HG02840 (cell line): ENCODE data around the gene PHF14.
"Not testable (repeated sequence)": the region's sequence is repeated elsewhere in the genome, so short reads cannot be mapped to it uniquely, and the experiment has no call there.

Experiments
- ATAC-seq: cut with Tn5 transposase; IDR thresholded peaks from one replicate; pipeline ENCODE4 v1.9.1; 2021; ENCODE audit warnings: mild to moderate bottlenecking, moderate library complexity, moderate number of reproducible peaks; ENCODE audit not compliant: unreplicated experiment, low FRiP score

PHF14 gene

DNA sequence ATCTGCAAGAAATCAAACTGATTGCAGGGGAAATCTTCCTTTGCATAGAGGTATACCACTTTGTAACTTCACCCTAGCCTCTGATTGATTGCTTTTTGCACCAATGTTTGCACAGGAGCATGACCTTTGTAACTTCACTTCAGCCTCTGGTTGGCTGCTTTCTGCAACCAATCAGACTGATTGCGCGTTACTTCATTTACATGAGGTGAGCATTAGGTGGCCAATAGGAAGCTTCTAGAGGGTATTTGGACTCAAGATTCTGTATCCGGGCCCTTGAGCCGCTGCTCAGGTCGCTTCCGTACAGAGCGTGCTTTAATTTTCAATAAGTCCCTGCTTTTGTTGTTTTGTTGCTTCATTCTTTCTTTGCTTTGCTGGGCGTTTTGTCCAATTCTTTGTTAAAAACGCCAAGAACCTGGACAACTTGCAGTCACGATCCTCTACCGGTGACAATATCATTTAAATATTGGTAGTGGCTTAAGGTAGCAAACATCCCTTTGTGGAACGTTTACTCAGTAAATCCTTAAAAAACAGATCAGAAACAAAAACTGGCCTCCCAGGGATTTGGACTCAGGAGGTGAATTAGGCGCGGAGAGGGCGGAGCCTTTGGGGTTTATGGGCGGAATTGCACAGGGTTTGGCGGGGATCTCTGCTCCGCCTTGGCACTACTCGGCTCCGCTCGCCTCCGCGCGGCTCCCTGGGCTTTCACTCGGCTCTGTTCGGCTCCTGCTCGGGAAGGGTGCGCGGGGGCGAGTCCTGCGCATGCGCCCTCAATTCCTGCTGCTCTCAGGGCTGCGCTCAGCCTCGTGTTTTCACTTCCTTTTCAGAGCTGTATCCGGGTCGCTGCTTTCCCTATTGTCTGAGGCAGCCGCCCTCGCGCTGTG, at the start of gene PHF14:
Gene PHF14 (plus strand): TSS at position 812 of the 881 bp plus-strand sequence. CDS start 452 bp downstream, outside the sequence.
- peak; percentile 98 for ATAC-seq

- no peak for ATAC-seq
These were observed 49.3 kb upstream of the PHF14 start for GRCh38 chr7:10924370-10924769.

DNA sequence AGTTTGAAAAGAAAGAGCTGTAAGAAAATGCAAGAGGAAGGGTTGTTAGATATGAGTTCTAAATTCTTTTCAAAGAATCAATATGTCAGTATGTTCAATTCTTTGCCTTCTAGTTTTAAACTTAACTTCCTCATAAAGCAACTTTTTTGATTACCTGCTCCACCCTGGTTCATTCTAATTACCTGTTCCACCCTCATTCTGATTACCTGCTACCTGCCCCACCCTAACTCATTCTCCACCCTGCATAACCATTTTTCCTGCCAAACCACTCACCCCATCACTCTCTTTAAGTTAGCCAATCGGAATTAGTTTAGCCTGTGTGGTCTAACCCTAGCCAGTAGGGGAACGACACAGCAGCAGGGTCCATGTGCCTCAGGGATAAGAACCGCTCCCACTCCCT, 45.5 kb upstream of the PHF14 start:
- not testable (repeated sequence) for ATAC-seq

GRCh38 chr7:10930551-10930950, 43.1 kb upstream of the PHF14 start:
- ATAC-seq = no peak

DNA sequence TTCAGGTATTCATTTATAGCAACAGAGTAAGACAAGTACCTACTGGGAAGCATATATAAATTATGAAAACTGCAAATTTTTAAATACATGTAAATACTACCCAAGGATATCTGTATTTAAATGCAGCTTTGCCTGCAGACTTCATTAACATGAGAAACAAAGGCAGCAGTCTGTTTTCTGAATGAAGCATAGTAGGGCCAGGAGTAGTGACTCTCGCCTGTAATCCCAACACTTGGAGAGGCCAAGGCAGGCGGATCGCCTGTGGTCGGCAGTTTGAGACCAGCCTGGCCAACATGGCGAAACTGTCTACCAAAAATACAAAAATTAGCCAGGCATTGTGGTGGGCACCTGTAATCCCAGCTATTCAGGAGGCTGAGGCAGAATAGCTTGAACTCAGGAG, 42.5 kb upstream of the PHF14 start:
- no peak for ATAC-seq

DNA sequence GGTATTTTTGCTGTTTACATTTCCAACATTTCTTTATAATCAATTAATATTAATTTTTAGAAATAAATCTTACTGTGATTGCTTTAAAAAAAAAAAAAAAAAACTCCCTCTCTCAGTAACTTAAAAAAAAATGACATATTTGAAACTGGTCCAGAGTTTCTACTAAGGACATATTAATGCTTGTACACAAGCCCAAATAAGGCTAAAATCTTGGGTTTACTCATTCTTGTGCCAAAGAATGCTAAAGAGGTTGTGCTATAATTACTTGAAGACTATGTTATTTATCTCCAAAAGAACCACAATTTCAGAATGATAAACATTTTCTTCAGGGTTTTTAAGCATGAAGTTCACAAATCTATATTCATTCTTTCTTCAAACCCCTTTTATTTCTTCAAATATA, 39.4 kb upstream of the PHF14 start:
- ATAC-seq = no peak

GRCh38 chr7:10939237-10939910, 34.3 kb upstream of the PHF14 start:
- ATAC-seq = peak; percentile 0

- peak; percentile 90 for ATAC-seq
These were observed 33.6 kb upstream of the PHF14 start for GRCh38 chr7:10939911-10940703.

- ATAC-seq = no peak
These were observed 32.8 kb upstream of the PHF14 start for GRCh38 chr7:10940704-10941355.

DNA sequence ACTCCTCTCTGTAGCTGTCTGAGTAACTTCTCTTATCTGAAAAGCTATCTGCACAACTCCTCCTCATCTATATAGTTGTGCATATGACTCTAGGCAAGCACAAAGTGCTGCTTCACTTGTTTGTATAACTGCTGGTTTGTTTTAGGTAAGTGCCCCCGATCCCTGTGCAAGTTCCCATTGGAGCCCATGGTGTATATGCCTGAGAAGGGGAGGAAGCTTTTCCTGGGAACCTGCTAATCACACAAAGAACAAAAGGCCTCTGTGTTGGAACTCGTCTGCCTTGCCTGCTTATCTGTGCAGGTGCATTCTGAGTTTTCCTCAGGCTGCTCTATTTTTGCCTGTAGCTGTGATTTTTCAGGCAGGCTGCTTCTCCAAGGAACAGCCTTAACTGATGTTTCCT, 23.2 kb upstream of the PHF14 start:
- ATAC-seq = no peak

- not testable (repeated sequence) for ATAC-seq
These were observed 22.6 kb upstream of the PHF14 start for GRCh38 chr7:10950974-10951578.

- no peak for ATAC-seq
These were observed 21.1 kb upstream of the PHF14 start for GRCh38 chr7:10952588-10952987.

- not testable (repeated sequence) for ATAC-seq
These were observed 20.5 kb upstream of the PHF14 start for GRCh38 chr7:10953078-10953750.

GRCh38 chr7:10956528-10956927, 17.1 kb upstream of the PHF14 start:
- no peak for ATAC-seq

GRCh38 chr7:10960242-10960641, 13.4 kb upstream of the PHF14 start:
- ATAC-seq = not testable (repeated sequence)

DNA sequence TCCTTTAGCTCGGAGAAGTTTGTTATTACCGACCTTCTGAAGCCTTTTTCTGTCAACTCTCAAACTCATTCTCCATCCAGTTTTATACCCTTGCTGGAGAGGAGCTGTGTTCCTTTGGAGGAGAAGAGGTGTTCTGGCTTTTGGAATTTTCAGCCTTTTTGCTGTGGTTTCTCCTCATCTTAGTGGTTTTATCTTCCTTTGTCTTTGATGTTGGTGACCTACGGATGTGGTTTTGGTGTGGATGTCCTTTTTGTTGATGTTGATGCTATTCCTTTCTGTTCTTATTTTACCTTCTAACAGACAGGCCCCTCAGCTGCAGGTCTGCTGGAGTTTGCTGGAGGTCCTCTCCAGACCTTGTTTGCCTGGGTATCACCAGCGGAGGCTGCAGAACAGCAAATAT, 8.7 kb upstream of the PHF14 start:
- not testable (repeated sequence) for ATAC-seq

DNA sequence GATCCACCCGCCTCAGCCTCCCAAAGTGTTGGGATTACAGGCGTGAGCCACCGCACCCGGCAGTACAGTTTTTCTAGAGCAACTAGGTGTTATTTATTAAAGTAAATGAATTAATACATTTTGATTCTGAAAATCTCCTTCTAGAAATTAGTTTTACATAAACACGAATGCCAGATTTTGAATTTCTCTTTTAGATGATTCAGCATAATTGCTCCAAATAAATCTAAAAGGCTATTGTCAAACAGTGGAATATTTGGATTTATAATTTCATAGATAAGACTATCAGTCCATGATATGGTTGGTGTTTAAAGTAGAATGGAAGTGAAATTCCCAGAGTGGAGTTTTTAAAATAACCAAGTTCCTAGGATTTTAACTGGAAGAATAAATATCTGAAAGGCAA, 1.5 kb upstream of the PHF14 start:
- no peak for ATAC-seq

DNA sequence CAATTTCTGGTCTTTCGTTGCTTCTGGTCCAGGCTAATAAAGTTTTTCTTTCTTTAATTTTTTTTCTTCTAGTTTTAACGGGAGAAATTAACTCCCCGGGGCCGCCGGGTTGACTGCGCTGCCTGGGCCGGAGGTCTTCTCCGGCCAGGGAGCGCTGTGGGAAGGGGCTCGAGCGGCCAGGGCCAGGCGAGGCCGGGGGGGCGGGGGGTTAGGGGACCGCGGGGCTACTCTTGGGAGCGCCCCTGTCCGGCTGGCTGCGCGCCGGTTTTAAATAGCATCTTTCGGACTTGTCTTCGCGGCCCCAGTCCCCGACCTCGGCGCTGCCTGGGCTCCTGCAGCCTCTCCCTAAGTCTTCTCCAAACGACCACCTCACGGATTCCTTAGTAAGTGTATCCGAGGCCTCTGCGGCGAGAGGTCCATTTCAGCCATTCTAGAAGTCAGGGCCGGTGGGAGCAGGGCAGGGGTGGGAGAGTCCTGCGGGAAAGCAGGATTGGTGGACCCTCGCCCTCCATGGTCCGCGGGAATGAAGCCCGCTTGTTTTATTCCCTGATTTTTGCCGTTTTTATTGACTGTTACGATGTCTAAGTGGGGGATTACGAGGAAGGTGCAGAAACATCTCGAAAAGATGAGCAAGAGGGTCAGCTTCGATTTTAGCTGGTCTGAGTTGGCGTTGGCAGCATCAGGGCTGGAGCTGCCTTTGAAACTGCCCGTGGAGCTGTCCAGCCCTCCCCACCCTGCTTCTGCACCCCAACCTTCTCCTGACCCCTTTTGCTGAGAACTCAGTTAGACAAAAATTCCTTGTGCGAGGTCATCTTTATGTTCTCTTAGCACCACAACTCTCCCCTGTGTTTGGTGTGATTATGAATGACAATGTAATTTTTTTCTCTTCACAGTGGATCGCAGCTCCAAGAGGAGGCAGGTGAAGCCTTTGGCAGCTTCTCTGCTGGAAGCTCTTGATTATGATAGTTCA, 555 bp downstream of the PHF14 start:
- ATAC-seq = peak; percentile 26
